AG04450 (cell line): ENCODE measurements around the gene MAML2. TPM values are rescaled to one million over a fixed set of nuclear protein-coding genes. Genes with fewer than 3 reads are reported as not detected.

Experiments used
- CTCF ChIA-PET: fragments of 300-600, 350-600 bp; formaldehyde crosslinking; extraction: SDS; loops from one replicate; lab custom pipeline; 2022; ENCODE audit warnings: antibody characterized with exemption, inconsistent platforms; lab: Charles Lee
- POLR2A ChIA-PET: fragments of 350-600 bp; formaldehyde crosslinking; extraction: SDS; loops from one replicate; lab custom pipeline; 2021; ENCODE audit warnings: antibody characterized with exemption, inconsistent platforms; lab: Yijun Ruan, JAX
- DNase-seq: peaks from one replicate; pipeline ENCODE4 v3.0.0-alpha.2; 2011; ENCODE audit warnings: low read depth, low spot score
- H3K27ac ChIP-seq: one replicate; pipeline ENCODE4 v1.5.1; 2012; ENCODE audit warnings: low read depth, low read length, control low read depth
- H3K27me3 ChIP-seq: one replicate; pipeline ENCODE4 v1.6.0; 2012; ENCODE audit warnings: low read length; ENCODE audit not compliant: control insufficient read depth, insufficient read depth
- H3K4me3 ChIP-seq: 2 replicates; pipeline ENCODE4 v1.5.1; 2011; ENCODE audit warnings: mild to moderate bottlenecking, low read depth, low read length, control low read depth
- H3K9me3 ChIP-seq: 2 replicates; pipeline ENCODE4 v1.5.1; 2012; ENCODE audit warnings: low read length; ENCODE audit not compliant: control insufficient read depth, insufficient read depth
- CTCF ChIP-seq: IDR thresholded peaks from 2 replicates; pipeline ENCODE4 v1.5.1; 2011; ENCODE audit warnings: low read depth, low read length, control low read depth, inconsistent platforms
- polyA plus RNA-seq: library from polyadenylated mRNA; depleted of rRNA; stranded (reverse); fragments of >200 nt; gene quantifications from 2 replicates; pipeline ENCODE4 v1.2.3, GENCODE V29; 2011

The MAML2 gene
- polyA plus RNA-seq, 1 experiment, result 23.0 TPM

GRCh38 chr11:96065379-96065778 lies 277.6 kb downstream of the MAML2 start:
- Histone ChIP-seq H3K27me3 (no peaks in the 10 kb centered on the region), H3K27ac (no peak overlapping the region), H3K4me3 (no peak overlapping the region), H3K9me3 (no peaks in the 10 kb centered on the region)
- no peak for TF ChIP-seq CTCF
- DNase-seq, result no peak
- ChIA-PET POLR2A (interaction anchor here (0.6 kb wide), 1 partner anchor 66 kb away, joined by 4 read pairs; no protein-coding TSS in a partner anchor), CTCF (interaction anchor here (1.3 to 2.3 kb wide), 2 partner anchors 10 to 277 kb away, joined by 4 to 10 read pairs; partner anchors contain the start of gene MAML2)

DNA sequence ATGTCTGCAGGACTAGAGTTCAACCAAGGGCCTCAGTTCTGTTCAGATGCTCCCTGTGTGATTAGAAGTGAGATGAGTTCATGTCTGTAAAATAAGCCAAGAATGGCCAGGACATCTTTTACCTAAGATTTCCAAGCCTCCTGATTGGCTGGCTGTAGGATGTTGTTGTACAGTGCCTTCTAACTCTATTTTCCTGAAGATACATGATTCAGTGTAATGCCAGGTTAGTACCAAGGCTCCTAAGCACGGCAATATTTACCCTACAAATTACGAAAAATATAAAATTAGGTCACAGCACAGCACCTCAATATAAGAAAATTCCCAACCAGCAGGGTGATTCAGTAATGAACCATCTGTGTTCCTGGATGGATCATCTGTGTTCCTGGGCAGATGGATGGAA lies 279.1 kb downstream of the MAML2 start:
- H3K4me3 ChIP-seq, result no peak overlapping the region
- ChIA-PET CTCF (interaction anchor here (2.3 kb wide), 1 partner anchor 9 kb away, joined by 10 read pairs; no protein-coding TSS in a partner anchor), POLR2A (no interaction called here)
- TF ChIP-seq CTCF, result no peak
- H3K27me3 ChIP-seq, result no peaks in the 10 kb centered on the region
- no peaks in the 10 kb centered on the region for H3K9me3 ChIP-seq
- no peak overlapping the region for H3K27ac ChIP-seq
- DNase-seq, result no peak

- Histone ChIP-seq H3K9me3 (no peaks in the 10 kb centered on the region), H3K27ac (no peak overlapping the region), H3K4me3 (no peak overlapping the region), H3K27me3 (no peaks in the 10 kb centered on the region)
- ChIA-PET CTCF (interaction anchor here (0.7 kb wide), 1 partner anchor 9 kb away, joined by 3 read pairs; no protein-coding TSS in a partner anchor), POLR2A (no interaction called here)
- no peak for TF ChIP-seq CTCF
- DNase-seq, result no peak
Measured at GRCh38 chr11:96063053-96063452, 279.9 kb downstream of the MAML2 start.

- ChIA-PET POLR2A (no interaction called here), CTCF (interaction anchor here (0.7 to 0.8 kb wide), 2 partner anchors 8 to 13 kb away, joined by 3 read pairs; no protein-coding TSS in a partner anchor)
- TF ChIP-seq CTCF, result no peak
- Histone ChIP-seq H3K27ac (no peak overlapping the region), H3K4me3 (no peak overlapping the region), H3K9me3 (no peaks in the 10 kb centered on the region), H3K27me3 (no peaks in the 10 kb centered on the region)
- no peak for DNase-seq
Measured at GRCh38 chr11:96062134-96062533, 280.9 kb downstream of the MAML2 start.

- H3K4me3 ChIP-seq, result no peak overlapping the region
- no peaks in the 10 kb centered on the region for H3K9me3 ChIP-seq
- TF ChIP-seq CTCF, result no peak
- no peak overlapping the region for H3K27ac ChIP-seq
- ChIA-PET CTCF (interaction anchor here (0.8 to 1.5 kb wide), 2 partner anchors 13 to 281 kb away, joined by 3 to 7 read pairs; partner anchors contain the start of gene MAML2), POLR2A (interaction anchor here (0.6 kb wide), 1 partner anchor 328 kb away, joined by 4 read pairs; the partner anchor contains the start of genes CCDC82 and JRKL)
- H3K27me3 ChIP-seq, result no peaks in the 10 kb centered on the region
- no peak for DNase-seq
Measured at GRCh38 chr11:96061730-96062129, 281.3 kb downstream of the MAML2 start.
